COLO668 (cell line): ENCODE data around the gene RMDN3.
A peak's percentile ranks its signal among the peaks of the same experiment; 100 is the strongest.

Experiments used
- DNase-seq: peaks from one replicate; lab custom pipeline; 2025; ENCODE audit not compliant: unreplicated experiment; lab: John Stamatoyannopoulos, UW

Gene RMDN3

DNA sequence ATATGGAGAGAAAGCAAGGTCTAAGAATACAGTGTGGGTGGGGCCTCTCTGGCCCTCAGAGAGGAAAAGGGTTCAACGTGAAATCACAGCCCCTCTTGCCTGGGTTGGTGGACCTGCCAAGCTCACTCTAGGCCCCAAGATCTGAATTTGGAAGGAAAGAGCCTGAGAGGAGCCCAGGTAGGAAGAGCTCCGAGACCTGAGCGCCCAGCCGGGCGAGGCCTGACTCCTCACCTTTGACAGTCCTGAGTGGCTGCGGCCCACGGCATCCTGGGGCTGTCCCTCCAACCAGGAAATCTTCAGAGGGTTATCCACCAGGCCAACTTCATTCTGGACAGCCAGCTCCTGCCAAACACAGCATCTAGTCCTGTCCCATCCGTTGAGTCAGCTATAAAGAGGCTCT lies 18.4 kb upstream of the RMDN3 start:
- DNase-seq: no peak

DNA sequence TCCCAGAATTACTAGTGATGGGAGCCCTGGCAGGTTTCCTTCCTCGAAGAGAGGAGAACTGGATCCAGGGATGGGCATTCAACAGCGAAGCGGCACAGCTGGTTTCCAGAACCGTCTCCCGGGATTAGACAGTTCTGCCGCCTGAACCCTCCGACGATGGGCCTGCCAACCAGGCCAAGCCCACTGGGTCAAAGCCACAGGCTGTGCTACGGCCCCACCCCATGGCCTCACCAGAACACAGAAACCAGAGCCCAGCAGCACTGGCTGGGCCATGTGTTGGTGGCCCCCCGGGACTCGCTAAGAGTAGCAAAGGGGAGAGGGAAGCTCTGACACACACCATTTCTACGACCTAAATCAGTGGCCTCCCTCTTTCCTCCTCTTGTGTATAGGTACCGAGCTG lies 17.0 kb upstream of the RMDN3 start:
- DNase-seq: no peak

- DNase-seq: no peak
These were observed 16.2 kb upstream of the RMDN3 start for GRCh38 chr15:40771242-40771641.

DNA sequence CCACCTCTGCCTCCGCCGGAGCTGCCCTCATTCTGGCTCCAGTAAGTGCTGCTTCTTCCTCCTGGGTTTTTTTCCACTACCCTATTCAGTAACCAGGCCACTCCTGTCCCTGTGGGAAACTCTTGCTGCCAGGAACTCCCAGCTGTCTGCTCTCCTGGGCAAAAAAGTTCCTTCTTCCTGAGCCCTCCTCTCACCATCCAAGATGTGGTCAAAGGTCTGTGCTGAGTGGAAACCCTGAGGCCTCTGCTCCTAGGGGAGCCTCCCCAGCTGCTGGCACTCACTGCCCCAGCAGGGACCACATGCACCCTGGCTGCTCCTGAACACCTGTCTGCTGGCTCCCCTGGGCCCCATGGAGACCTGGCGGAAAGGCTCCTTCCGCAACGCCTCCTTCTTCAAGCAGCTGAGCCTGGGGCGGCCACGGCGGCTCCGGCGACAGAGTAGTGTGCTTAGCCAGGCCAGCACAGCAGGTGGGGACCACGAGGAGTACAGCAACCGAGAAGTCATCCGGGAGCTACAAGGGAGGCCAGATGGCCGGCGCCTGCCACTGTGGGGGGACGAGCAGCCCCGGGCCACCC lies 15.2 kb upstream of the RMDN3 start:
- DNase-seq: peak; percentile 68

DNA sequence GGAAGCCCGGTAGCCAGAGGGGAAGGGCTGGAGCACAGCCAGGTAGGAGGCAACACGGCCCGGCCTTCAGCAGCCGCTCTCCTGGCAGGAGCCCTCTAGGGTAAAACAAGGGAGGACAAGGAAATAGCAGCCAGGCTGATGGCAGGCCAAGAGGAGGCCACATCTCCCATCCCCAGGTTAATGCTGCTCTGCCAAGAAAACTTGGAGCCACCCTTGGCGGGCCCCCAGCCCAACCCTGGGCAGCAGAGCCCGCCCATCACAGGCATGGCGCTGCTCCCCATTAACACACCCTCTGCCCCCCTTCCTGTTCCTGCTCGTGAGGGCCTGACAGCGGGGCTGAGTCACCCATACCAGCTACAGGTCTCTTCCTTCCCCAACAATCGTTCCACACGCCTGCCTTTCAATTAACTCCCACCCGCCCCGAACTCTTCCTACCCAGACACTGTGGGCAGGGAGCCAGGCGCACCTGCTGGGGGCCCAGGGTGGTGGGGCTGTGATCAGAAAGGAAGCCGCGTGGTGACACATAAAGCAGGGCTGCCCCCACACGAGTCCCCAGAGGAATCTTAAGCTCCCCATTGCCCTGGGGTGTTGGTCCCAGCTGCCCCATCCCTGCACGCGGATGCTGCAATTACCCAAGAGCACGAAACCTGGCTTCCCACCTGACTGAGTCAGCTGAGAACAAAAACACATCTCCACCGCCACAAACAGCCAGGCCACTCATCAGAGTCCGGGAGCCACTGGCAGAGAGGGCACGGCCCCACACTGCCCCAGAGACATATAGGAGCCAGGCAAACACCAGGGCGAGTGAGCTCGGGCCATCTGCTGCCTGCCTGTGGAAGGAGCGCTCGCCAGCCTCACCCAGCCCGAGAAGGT lies 14.5 kb upstream of the RMDN3 start, which contains the start of gene C15orf62:
C15orf62 (plus strand) TSS at position 707 of the 873 bp plus-strand sequence. CDS start 516 bp downstream, outside the sequence.
- DNase-seq: peak; percentile 86

DNA sequence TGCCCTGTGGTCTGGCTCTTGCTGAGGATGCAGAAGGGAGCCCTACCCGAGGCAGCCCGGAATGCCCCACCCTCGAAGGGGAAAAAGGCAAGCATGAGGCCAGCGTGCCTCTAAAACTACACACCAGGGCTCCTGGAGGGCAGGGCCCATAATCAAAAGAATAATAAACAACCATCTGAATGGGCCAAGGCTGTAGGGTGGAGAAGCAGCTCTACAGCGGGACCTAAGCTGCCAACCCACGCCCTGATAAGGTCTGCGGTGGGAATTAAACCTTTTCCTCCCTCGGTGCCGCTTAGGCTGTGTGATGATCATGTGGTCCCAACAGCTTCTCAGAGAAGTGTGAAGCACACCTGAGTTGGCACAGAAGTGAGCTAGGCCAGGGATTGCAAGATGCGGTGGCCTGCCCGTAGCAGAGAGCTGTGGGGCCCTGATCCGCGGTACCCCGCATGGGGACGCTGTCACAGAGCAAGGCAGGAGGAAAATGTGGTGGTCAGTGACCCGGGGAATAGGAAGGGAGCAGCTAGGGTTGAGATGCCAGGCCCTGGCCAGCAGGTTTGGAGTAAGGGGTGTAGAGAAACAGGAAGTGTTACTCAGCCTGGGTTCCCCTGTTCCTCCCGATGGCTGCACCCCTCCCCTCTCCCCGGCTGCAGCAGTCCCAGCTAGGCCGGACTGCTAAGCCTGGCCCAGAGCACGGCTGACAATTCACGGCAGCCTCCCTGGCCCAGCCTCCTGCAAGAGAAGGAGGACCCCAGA lies 13.6 kb upstream of the RMDN3 start:
- DNase-seq: no peak

- no peak for DNase-seq
These were observed 12.9 kb upstream of the RMDN3 start for GRCh38 chr15:40767838-40768500.

GRCh38 chr15:40766906-40767837 lies 12.1 kb upstream of the RMDN3 start:
- DNase-seq: no peak

GRCh38 chr15:40766194-40766815 lies 11.3 kb upstream of the RMDN3 start:
- no peak for DNase-seq

GRCh38 chr15:40764629-40765103 lies 9.6 kb upstream of the RMDN3 start:
- DNase-seq: no peak

- peak; percentile 85 for DNase-seq
These were observed 9.0 kb upstream of the RMDN3 start, which contains the start of gene GCHFR for GRCh38 chr15:40763801-40764628. TSS of gene GCHFR (plus strand) at chr15:40764068. CDS start at chr15:40764181, 113 bp downstream.

DNA sequence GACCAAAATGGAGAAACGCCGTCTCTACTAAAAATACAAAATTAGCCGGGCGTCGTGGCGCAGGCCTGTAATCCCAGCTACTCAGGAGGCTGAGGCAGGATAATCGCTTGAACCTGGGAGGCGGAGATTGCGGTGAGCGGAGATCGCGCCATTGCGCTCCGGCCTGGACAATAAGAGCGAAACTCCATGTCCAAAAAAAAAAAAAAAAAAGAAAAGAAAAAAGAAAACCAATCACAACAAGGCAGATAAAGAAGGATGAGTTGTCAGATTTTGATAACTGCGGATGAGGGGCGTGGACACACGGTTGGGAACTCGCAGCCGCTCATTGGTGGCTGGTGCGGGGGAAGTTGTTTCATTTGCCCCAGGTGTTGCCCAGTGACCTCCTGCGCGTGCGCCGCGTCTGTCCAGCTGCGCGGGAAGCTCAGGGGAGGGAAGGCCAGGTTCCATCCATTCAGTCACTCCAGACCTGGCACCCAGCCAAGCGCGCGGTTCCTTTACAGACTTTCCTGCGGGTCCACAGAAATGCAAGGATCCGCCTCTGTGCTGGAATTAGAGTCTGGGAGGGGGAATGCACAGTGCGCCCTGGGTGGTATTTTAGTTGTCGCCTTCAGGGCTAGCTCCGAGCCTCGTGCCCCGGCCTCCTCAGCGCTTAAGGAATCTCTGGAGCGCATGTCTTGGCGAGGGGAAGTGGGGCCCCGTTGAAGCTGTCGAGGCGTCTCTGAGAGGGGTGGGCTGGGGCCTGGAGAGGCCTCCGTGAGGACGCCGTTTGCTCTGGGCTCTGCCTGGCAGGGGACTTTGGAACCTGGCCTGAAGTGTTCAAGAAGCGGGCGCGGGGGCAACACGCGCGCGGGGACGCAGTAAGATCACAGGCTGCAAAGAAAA lies 8.1 kb upstream of the RMDN3 start:
- peak; percentile 96 for DNase-seq

- no peak for DNase-seq
These were observed 4.9 kb upstream of the RMDN3 start for GRCh38 chr15:40759961-40760360.

DNA sequence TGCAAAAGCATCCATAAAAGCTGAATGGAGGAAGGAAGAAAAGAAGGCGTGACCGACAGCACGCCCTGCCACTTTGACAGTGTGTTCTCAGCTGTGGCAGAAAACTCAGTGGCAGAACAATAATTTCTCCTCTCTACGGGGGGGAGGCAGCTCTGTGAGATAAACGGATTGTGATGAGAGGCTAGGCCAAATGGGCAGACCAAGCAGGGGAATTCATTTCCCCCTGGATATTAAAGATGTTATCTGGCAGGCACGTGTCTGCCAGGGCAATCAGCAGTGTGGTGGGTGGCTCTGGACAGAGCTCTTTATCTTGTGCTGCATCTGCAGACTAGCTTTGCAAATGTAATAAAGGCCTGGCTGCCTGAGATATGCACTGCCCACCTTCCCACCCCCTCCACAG lies 1.9 kb upstream of the RMDN3 start:
- no peak for DNase-seq

DNA sequence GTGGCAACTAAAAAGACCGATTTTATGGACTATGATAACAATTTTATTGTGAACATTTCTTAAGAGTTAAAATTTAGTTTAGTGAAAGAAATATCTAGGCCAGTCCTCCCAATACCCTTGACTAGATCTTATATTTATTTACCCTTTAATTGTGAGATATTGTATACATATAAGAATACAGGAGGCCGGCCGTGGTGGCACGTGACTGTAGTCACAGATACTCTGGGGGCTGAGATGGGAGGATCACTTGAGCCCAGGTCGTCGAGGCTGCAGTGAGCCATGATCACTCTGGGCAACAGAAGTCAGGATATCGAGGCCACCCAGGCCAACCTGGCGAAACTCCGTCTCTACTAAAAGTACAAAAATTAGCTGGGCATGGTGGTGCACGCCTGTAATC lies 756 bp upstream of the RMDN3 start:
- DNase-seq: no peak

DNA sequence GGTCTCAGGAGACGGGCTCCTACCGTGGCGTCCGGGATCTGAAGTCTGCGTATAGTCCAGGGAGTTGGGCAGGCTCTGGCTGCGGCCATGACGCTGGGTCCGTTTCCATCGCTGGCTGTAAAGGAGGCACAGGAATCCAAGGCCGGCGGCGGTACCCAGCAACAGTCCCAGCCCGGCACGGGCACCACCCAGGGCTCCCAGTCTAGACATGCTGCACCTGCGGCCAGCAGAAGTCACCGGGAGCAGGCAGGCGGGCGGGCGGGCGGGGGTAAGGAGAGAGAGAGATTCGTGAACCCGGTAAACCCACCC lies 526 bp downstream of the RMDN3 start:
- peak; percentile 35 for DNase-seq

DNA sequence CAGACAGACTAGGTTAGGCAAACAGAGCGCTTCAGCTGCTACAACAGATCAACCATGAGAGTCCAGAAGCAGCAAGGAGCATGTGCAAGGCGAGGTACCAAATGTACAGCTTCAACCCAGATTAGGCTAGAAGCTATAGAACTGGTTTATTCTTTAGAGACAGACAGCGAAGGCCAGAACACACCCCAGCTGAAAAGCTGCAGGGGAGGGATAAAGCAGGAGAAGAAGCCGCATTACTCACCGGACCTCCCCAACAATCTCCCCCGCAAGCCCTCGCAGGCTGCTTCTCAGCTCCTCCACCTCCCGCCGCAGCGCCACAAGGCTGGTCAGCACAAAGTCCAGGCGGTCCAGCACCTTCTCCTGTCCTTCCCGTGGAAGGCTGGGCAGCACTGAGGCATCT lies 3.3 kb downstream of the RMDN3 start:
- no peak for DNase-seq

DNA sequence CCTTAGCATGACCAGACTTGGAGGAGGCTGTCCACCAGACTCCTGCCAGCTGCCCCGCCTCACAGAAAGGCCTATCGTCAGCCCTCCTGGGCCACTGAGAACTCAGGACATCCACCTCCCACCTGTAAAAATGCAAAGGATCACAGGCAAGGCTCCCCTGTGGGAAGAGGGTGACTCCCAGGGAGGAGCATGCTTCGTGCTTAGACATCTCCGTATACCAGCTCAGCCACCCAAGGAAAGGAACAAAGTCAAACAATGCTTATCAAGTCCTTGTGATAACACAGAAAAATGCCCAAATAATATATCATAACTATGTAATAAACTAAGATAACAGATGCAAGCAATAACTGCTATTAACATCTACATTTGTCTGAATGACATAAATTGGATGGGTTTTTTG lies 4.2 kb downstream of the RMDN3 start:
- DNase-seq: no peak
